ENCODE measurements around the gene TEKTIP1. TPM values are rescaled to one million over a fixed set of nuclear protein-coding genes. Genes with fewer than 3 reads are reported as not detected.

Gene TEKTIP1
- total RNA-seq, 2 experiments from 2014 or later, result 1.2 to 2.2 TPM

DNA sequence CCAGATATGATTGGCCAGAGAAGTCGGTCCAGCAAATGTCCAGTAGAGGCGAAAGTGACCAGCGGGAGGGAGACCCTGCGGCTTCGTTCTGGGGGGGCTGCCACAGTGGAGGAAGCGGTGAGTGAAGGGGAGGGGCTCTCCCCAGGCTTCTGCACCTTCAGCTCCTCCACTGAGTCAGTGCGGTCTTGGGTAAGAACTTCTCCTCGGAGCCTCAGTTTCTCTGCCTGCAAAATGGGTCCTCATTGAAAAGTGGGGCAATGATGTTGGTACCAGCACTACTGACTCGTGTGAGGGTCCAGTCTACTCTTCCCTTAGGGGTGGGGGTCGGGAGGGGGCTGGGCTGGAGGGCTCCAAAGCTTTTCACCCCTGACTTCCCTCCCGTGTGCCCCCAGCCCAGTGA is 50.5 kb downstream of the TEKTIP1 start:
- DNase-seq, result no peak
- H3K4me3 Mint-ChIP-seq, result no peak overlapping the region
- H3K27ac Mint-ChIP-seq, result no peak overlapping the region
- H3K36me3 Mint-ChIP-seq, result no peaks in the 10 kb centered on the region
- peaks cover 2% of the 10 kb centered on the region for H3K4me1 Mint-ChIP-seq
- H3K9me3 Mint-ChIP-seq, result no peaks in the 10 kb centered on the region
- H3K27me3 Mint-ChIP-seq, result no peaks in the 10 kb centered on the region

DNA sequence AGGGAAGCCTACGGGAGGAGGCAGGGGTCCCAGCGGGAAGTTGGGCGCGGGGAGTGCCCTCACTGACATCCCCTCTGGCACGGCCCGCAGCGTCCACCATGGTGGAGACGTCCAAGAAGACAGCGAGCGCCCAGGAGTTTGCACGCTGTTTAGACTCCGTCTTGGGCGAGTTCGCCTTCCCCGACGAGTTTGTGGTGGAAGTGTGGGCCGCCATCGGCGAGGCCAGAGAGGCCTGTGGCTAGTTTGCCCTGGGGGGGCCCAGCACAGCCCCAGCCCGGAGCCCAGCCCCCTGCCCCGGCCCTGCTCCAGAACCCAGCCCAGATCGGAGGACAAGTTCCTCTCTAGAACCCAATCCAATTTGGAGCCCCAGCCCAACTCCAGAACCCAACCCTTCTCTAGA is 51.0 kb downstream of the TEKTIP1 start:
- H3K4me1 Mint-ChIP-seq, result peaks cover 2% of the 10 kb centered on the region
- H3K36me3 Mint-ChIP-seq, result no peaks in the 10 kb centered on the region
- no peak overlapping the region for H3K4me3 Mint-ChIP-seq
- no peaks in the 10 kb centered on the region for H3K9me3 Mint-ChIP-seq
- no peak overlapping the region for H3K27ac Mint-ChIP-seq
- H3K27me3 Mint-ChIP-seq, result no peaks in the 10 kb centered on the region
- no peak for DNase-seq

DNA sequence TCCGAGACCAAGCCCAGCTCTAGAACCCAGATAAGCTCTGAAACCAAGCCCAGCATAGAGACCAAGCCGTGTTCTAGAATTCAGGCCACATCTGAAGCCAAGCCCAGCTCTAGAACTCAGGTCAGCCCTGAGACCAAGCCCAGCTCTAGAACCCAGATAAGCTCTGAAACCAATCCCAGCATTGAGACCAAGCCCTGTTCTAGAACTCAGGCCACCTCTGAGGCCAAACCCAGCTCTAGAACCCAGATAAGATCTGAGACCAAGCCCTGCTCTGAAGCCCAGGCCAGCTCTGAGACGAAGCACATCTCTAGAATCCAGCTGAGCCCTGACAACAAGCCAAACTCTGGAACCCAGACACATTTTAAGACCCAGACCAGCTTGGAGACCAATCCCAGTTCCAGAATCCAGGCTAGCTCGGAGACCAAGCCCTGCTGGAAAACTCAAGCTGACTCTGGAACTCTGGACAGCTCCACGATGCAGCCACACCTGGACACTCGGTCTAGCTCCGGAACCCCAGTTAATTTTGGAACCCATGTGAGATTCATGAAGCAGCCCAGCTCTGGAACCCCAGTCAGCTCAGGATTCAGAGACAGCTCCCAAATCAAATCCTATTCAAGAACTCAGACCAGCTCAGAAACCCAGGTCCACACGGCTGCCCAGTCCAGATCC is 52.2 kb downstream of the TEKTIP1 start:
- DNase-seq, result no peak
- Mint-ChIP-seq H3K4me3 (no peak overlapping the region), H3K27me3 (no peaks in the 10 kb centered on the region), H3K27ac (no peak overlapping the region), H3K4me1 (peaks cover 2% of the 10 kb centered on the region), H3K9me3 (no peaks in the 10 kb centered on the region), H3K36me3 (no peaks in the 10 kb centered on the region)

DNA sequence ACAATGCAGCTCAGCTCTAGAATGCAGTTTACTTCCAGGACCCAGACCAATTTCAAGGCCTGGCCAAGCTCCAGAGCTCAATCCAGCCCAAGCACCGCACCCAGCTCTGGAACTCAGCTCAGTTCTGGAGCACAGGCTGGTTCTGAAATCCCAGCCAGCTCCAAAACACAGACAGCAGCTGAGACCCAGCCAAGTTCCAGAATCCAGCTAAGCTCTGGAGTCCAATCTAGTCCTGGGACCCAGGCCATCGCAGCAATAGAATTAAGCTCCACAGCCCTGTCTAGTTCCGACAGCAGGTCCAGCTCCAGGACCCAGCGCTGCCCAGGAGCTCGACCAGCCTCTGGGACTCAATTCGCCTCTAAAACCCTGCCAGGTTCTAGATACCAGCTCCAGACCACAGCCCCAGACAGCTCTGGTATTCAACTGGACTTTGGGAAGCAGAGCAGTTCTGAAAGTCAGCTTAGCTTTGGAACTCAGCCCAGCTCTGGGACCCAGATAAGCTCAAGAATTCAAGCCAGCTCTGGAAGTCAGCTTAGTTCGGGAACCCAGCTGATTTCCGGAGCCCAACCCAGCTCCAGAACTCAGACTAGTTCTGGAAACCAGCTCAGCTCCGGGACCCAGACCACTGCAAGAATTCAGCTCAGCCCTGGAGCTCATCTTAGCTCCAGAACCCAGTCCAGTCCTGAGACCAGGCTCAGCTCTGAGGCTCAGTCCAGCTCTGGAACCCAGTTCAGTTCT is 53.1 kb downstream of the TEKTIP1 start:
- no peaks in the 10 kb centered on the region for H3K36me3 Mint-ChIP-seq
- no peaks in the 10 kb centered on the region for H3K27me3 Mint-ChIP-seq
- peaks cover 2% of the 10 kb centered on the region for H3K4me1 Mint-ChIP-seq
- H3K27ac Mint-ChIP-seq, result no peak overlapping the region
- no peak for DNase-seq
- no peaks in the 10 kb centered on the region for H3K9me3 Mint-ChIP-seq
- no peak overlapping the region for H3K4me3 Mint-ChIP-seq

DNA sequence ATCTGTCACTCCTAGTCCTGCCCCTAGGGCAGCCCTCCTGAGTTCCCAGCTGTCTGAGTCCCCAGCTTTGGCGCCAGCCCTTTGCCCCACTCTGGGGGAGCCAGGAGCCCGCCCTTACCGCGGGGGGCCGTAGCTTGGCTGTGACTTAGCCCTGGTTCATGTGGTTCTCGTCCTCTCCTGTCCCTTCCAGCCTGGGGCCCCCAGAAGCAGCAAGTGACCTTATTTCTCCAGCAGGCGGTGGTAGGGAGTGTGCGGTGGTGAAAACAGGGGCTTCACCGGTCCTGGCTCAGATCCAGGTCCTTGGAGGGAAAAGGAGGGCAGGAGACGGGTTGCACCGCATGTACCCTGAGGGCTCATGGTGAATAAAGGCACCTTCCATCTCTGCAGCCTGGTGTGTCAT is 54.2 kb downstream of the TEKTIP1 start:
- Mint-ChIP-seq H3K36me3 (no peaks in the 10 kb centered on the region), H3K4me1 (peaks cover 2% of the 10 kb centered on the region), H3K27ac (no peak overlapping the region), H3K4me3 (no peak overlapping the region), H3K27me3 (no peaks in the 10 kb centered on the region), H3K9me3 (no peaks in the 10 kb centered on the region)
- no peak for DNase-seq

Other genes with a start within 250 kb of the TEKTIP1 start
- gene NFIC, start 172.6 kb upstream of the TEKTIP1 start, total RNA-seq, result 10 to 100 TPM; 19.0 to 19.5 TPM
- gene SMIM24, start 58.6 kb upstream of the TEKTIP1 start, total RNA-seq, result 1 to 10 TPM; 2.2 to 2.5 TPM
- not detected for gene SMIM44, start 55.7 kb upstream of the TEKTIP1 start, total RNA-seq
- 10 to 100 TPM; 17.2 to 18.3 TPM for gene DOHH, start 38.5 kb upstream of the TEKTIP1 start, total RNA-seq
- gene FZR1, start 32.9 kb upstream of the TEKTIP1 start, total RNA-seq, result 10 to 100 TPM; 32.6 to 39.6 TPM
- 10 to 100 TPM; 73.2 to 76.1 TPM for gene MFSD12, start 18.4 kb downstream of the TEKTIP1 start, total RNA-seq
- gene HMG20B, start 33.8 kb downstream of the TEKTIP1 start, total RNA-seq, result 10 to 100 TPM; 37.1 to 41.6 TPM
- under 1 TPM; 0.32 to 0.43 TPM for gene GIPC3, start 46.3 kb downstream of the TEKTIP1 start, total RNA-seq
- gene TBXA2R, start 67.7 kb downstream of the TEKTIP1 start, total RNA-seq, result 1 to 10 TPM; 2.8 to 3.1 TPM
- gene CACTIN, start 87.6 kb downstream of the TEKTIP1 start, total RNA-seq, result 10 to 100 TPM; 33.0 to 34.4 TPM
- gene PIP5K1C, start 161.3 kb downstream of the TEKTIP1 start, total RNA-seq, result 10 to 100 TPM; 12.9 to 14.8 TPM
- gene TJP3, start 169.2 kb downstream of the TEKTIP1 start, total RNA-seq, result under 1 TPM; 0.24 to 0.39 TPM
- gene APBA3, start 222.5 kb downstream of the TEKTIP1 start, total RNA-seq, result 10 to 100 TPM; 21.4 to 21.9 TPM
- 10 to 100 TPM; 76.9 to 81.5 TPM for gene MRPL54, start 223.5 kb downstream of the TEKTIP1 start, total RNA-seq
- not detected for gene RAX2, start 233.1 kb downstream of the TEKTIP1 start, total RNA-seq
- gene MATK, start 247.2 kb downstream of the TEKTIP1 start, total RNA-seq, result 10 to 100 TPM; 32.1 to 33.8 TPM